Activated CD8-positive, alpha-beta memory T cell treated with anti-CD3 and anti-CD28 coated beads, Interleukin-2, amount 50 U/mL, for 1 hour (primary cell): ENCODE results near the gene SLC6A19.
"Not testable (repeated sequence)": the region's sequence is repeated elsewhere in the genome, so short reads cannot be mapped to it uniquely, and the experiment has no call there.

ENCODE experiments used
- DNase-seq: peaks from one replicate; pipeline ENCODE4 v3.0.0-alpha.2; 2020; ENCODE audit errors: extremely low read depth

The SLC6A19 gene

GRCh38 chr5:1222621-1223277, 21.4 kb downstream of the SLC6A19 start:
- DNase-seq: no peak

DNA sequence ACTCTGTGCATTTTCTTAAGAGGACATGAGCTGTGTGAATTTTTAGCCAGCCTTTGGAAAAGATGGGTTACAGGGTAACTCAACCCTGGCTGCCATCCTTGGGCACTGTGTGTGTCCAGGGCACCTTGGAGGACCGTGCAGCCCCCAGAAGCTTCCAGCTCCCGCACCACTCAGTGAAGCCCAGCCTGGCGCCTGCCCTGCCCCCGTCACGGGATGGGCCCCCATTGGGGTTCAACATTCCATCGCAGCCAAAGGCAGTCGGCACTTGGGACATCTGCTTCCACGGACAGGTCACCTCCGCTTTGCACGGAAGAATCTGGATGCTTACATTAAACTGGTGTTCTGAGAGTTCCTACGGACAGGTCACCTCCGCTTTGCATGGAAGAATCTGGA, 21.9 kb downstream of the SLC6A19 start:
- no peak for DNase-seq

- no peak for DNase-seq
These were observed 23.2 kb downstream of the SLC6A19 start for GRCh38 chr5:1224631-1225030.

- DNase-seq: no peak
These were observed 23.7 kb downstream of the SLC6A19 start, which contains the start of gene SLC6A18 for GRCh38 chr5:1225081-1225480. SLC6A18 (plus strand) TSS chr5:1225381; CDS start chr5:1225478, 97 bp downstream.

- DNase-seq: no peak
These were observed 24.8 kb downstream of the SLC6A19 start for GRCh38 chr5:1226231-1226630.

DNA sequence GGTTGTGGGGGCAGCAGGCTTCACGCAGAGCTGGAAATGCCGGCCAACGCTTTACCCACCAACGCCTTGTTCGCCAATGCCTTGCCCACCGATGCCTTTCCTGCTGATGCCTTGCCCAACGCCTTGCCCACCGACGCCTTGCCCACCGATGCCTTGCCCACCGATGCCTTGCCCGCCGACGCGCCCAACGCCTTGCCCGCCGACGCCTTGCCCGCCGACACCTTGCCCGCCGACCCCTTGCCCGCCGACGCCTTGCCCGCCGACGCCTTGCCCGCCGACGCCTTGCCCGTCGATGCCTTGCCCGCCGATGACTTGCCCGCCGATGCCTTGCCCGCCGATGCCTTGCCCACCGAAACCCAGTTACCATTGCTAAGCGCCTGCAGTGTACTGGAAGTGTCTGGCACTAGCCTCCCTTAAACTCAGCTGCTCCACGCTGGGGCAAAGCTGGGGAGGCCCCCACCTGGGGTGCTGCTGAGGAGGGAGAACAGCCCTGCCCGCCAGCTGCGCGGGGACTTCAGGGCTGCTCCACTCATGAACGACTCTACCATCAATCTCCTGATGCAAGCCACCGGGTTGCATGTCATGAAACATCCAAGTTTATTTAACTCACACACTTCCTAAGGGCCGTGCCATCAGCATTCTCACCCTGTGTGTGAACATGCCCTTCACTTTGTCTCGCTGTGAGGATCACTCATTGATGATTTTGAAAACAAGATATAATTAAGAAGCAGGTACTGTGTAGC, 25.6 kb downstream of the SLC6A19 start:
- no peak for DNase-seq

DNA sequence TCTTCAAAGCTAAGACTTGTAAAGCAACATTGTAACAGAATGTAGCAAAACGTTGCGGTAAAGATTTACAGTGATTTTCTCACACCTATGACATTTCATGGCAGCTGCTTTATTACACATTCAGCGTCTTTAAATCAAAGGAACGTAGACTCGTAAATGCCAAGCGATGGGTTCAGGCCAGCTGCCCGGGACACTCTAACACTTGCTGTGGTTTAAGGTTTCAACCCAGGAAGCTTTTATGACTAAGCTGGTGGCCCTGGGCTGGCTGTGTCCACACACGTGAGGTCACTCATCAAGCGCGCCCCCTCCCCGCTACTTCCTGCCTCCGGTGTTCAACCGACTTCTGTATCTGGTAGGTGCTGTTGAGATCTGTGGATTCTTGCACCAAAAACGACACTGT, 26.3 kb downstream of the SLC6A19 start:
- no peak for DNase-seq

GRCh38 chr5:1228120-1228519, 26.7 kb downstream of the SLC6A19 start:
- DNase-seq: no peak

DNA sequence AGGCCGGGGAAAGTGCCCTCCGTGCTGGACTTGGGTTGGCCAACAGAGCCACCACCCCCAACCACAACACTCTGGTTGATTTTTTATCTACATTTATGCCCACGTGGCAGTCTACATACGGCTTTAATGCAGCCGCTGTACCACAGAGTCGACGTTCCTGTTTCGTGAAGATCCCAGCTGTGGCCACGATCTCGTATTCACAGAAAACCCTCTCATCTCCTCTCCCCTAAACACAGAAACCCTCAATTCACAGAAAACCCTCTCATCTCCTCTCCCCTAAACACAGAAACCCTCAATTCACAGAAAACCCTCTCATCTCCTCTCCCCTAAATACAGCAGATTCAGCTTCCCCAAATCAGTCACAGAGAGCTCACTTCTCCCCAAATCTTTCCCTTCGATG, 27.6 kb downstream of the SLC6A19 start:
- not testable (repeated sequence) for DNase-seq

GRCh38 chr5:1229822-1230221, 28.4 kb downstream of the SLC6A19 start:
- DNase-seq: no peak

DNA sequence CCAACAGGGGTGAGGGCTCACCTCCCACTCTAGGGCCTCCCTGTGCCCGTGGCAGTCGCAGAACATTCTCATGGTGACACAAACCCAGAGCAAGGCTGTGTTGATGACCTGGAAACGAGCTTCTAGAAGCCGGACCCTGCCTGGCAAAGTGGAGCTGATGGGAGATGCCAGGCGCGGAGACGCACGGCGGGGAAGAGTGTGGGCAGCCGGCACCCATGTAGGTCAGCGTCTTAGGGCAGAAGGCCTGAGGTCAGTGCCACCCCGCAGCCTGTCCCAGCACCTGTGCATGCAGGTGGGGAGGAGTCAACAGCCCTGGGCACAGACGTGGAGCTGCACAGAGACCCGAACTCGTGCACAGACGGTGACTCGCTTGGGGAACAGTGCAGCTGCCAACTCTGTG, 29.2 kb downstream of the SLC6A19 start:
- no peak for DNase-seq

GRCh38 chr5:1231354-1231905, 30.0 kb downstream of the SLC6A19 start:
- DNase-seq: no peak

DNA sequence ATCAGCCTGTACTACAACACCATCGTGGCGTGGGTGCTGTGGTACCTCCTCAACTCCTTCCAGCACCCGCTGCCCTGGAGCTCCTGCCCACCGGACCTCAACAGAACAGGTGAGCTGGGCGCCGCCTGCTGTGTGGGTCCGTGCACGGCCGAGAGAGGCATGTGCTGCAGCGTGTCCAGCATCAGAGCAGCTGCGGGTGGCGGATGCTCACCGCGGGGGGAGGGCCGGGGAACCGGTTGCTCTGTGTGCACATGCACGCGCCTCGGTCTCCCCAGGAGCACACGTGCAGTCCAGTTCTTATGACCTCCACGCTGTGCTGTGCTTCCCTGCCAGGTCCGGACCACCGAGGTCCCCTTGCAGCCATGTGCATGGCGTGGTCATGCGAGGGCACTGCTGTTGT, 31.4 kb downstream of the SLC6A19 start:
- DNase-seq: no peak

- no peak for DNase-seq
These were observed 34.0 kb downstream of the SLC6A19 start for GRCh38 chr5:1235379-1235778.

GRCh38 chr5:1235838-1236237, 34.4 kb downstream of the SLC6A19 start:
- DNase-seq: no peak

DNA sequence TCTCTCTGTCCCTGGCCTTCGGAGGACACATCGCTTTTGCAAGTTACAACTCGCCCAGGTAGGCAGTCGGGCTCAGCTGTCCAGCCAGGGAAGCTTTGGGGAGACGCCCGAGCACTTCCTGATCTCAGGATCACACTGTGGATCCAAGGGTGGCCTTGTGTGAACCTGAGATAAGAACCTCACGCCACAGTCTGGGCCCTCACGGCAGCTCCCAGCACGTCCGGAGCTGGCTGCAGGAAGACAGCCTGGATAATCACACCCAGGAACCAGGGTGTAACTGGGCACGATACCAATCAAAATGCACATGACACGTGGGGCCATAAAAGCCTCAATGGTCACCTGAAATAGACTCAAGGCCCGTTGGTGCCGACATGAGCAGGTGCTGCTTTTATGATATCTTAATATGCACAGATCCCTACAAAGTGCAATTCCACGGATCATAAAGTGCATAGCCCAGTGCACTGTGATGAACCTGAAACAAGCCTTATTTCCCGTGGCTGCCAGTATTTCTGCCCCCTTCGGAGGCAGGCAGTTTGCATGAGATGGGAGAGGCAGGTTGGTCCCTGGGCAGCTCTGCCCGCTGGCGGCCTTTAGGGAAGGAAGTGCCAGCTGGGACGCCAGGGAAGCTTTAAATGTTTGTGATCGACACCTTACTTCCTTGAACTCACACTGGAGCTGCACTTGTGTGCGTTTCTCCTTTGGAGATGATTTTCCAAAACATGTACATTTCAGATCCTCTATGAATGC, 38.3 kb downstream of the SLC6A19 start:
- no peak for DNase-seq

- DNase-seq: no peak
These were observed 39.3 kb downstream of the SLC6A19 start for GRCh38 chr5:1240496-1241260.

DNA sequence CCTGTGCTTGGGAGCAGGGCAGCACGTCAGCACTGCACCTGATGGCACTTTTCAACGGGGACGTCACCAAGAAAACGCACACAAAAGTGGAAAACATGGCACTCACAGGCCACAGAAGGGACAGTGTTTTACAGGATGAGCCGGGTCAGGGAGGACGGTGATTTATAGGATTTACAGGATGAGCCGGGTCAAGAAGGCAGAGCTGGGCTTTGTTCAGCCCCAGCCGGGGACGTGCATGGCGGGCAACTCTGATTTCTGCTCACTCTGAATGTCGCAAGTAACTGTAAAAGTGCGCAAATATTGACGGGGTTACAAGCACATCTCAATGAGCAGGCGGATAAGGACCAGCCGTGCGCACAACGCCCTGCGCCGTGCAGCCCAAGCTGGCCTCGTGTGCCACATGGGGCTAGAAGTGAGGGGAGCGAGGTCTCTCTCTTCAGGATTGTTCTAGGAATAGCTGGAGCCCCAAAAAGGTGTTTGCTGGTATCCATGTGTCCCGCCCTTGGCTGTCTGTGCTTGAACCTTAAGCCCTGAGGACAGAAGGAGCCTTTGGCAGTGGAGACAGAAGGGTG, 40.2 kb downstream of the SLC6A19 start:
- no peak for DNase-seq

GRCh38 chr5:1242733-1243486, 41.5 kb downstream of the SLC6A19 start:
- no peak for DNase-seq

DNA sequence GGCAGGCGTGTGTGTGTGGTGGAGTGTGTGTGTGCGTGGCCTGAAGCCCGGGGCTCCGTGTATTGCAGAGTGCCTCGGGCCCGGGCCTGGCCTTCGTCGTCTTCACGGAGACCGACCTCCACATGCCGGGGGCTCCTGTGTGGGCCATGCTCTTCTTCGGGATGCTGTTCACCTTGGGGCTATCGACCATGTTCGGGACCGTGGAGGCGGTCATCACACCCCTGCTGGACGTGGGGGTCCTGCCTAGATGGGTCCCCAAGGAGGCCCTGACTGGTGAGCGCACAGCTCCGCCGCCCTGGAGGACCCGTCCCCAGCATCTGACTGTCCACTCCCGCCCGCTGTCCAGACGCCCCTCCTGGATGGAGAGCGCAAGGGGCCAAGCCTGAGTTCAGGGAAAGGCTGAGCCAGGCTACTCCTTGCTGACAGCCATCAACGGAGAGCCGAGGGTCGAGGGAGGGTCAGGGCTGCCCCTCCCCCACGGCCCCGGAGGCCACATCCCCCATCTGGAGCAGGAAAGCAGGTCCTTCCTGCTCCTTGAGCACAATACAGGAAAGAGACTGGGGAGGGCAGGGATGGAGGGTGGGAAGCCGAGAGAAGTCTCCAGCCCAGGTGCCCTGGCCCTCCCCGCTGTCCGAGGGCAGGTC, 42.2 kb downstream of the SLC6A19 start:
- DNase-seq: no peak
